Prostate gland (tissue), 2 donors: ENCODE results near the gene DAD1.

Experiments
- CTCF ChIP-seq, 4 experiments: fragments of 200-600 bp in 2 of 4; fragments of 450-650 bp in 2 of 4; sonication (generic) in 2 of 4; IDR thresholded peaks; 1 replicate in 3 of 4; 2 replicates in 1 of 4; pipeline ENCODE4 v1.5.1; 2016 to 2019; ENCODE audit warnings: antibody characterized with exemption in 4 of 4, mild to moderate bottlenecking in 2 of 4, moderate library complexity in 2 of 4
- POLR2A ChIP-seq: fragments of 450-650 bp; IDR thresholded peaks from one replicate; pipeline ENCODE4 v1.6.1; 2016; ENCODE audit warnings: antibody characterized with exemption, mild to moderate bottlenecking
- POLR2AphosphoS5 ChIP-seq: sonication (generic); formaldehyde crosslinking; IDR thresholded peaks from one replicate; pipeline ENCODE4 v1.6.1; 2017; ENCODE audit warnings: antibody characterized with exemption

GRCh38 chr14:22587247-22587646, 1.8 kb downstream of the DAD1 start:
- TF ChIP-seq CTCF (IDR thresholded peaks at IDR 0.05): no peak
- TF ChIP-seq POLR2AphosphoS5: no peak
- no peak for TF ChIP-seq POLR2A
